ENCODE results near the gene SSTR4.

SSTR4 gene

GRCh38 chr20:23080521-23080920 lies 45.4 kb downstream of the SSTR4 start:
- in situ Hi-C loops (cut with MboI; ENCODE audit: low sequenced_read_pairs, unreplicated experiment), result no loop called here

DNA sequence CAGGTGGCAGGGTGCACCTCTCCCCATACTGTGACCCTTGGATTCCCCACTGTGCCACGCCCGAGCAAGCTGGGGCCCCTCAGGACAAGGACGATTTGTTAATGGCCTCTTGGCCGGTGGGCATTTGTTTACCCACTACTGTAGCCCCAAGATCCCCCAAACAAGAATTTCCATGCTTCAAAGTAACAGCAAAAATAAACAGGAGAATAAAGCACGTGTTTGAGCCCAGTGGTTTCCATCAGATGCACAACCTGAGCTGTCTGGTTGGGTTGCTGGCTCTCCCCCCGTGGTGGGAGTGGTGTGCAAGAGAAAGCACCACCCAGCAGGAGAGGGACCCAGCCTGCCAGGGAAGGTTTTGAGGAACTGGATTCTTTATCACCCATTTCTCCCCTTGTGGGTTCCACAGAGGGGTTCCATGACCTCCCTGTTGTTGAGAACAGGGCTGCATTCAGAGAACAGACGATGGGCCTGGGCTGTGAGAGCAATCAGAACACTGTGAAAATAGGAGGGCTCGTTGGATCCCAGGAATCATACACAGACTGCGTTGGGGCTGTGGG lies 46.2 kb downstream of the SSTR4 start:
- no peak for DNase-seq (ENCODE audit: low spot score)
- TF ChIP-seq, protein P1, sequence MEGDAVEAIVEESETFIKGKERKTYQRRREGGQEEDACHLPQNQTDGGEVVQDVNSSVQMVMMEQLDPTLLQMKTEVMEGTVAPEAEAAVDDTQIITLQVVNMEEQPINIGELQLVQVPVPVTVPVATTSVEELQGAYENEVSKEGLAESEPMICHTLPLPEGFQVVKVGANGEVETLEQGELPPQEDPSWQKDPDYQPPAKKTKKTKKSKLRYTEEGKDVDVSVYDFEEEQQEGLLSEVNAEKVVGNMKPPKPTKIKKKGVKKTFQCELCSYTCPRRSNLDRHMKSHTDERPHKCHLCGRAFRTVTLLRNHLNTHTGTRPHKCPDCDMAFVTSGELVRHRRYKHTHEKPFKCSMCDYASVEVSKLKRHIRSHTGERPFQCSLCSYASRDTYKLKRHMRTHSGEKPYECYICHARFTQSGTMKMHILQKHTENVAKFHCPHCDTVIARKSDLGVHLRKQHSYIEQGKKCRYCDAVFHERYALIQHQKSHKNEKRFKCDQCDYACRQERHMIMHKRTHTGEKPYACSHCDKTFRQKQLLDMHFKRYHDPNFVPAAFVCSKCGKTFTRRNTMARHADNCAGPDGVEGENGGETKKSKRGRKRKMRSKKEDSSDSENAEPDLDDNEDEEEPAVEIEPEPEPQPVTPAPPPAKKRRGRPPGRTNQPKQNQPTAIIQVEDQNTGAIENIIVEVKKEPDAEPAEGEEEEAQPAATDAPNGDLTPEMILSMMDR (IDR thresholded peaks at IDR 0.05; ENCODE audit: borderline replicate concordance, control extremely low read depth, extremely low read depth, insufficient read depth, missing control alignments), result no peak
- in situ Hi-C loops (cut with MboI; ENCODE audit: low sequenced_read_pairs, unreplicated experiment), result no loop called here

More at GRCh38 chr20:23080521-23080920, 45.4 kb downstream of the SSTR4 start:
- TF ChIP-seq, protein P1 (IDR thresholded peaks at IDR 0.05; ENCODE audit: borderline replicate concordance, control extremely low read depth, extremely low read depth, insufficient read depth, missing control alignments), result no peak
- DNase-seq (ENCODE audit: low spot score), result no peak

- TF ChIP-seq, protein P1 (IDR thresholded peaks at IDR 0.05; ENCODE audit: borderline replicate concordance, control extremely low read depth, extremely low read depth, insufficient read depth, missing control alignments), result no peak
- no peak for DNase-seq (ENCODE audit: low spot score)
- in situ Hi-C loops (cut with MboI; ENCODE audit: low sequenced_read_pairs, unreplicated experiment), result no loop called here
Observed at GRCh38 chr20:23082846-23083552, 47.9 kb downstream of the SSTR4 start.

GRCh38 chr20:23083553-23084220 lies 48.6 kb downstream of the SSTR4 start:
- TF ChIP-seq, protein P1 (IDR thresholded peaks at IDR 0.05; ENCODE audit: borderline replicate concordance, control extremely low read depth, extremely low read depth, insufficient read depth, missing control alignments), result no peak
- no peak for DNase-seq (ENCODE audit: low spot score)
- in situ Hi-C loops (cut with MboI; ENCODE audit: low sequenced_read_pairs, unreplicated experiment), result no loop called here

DNA sequence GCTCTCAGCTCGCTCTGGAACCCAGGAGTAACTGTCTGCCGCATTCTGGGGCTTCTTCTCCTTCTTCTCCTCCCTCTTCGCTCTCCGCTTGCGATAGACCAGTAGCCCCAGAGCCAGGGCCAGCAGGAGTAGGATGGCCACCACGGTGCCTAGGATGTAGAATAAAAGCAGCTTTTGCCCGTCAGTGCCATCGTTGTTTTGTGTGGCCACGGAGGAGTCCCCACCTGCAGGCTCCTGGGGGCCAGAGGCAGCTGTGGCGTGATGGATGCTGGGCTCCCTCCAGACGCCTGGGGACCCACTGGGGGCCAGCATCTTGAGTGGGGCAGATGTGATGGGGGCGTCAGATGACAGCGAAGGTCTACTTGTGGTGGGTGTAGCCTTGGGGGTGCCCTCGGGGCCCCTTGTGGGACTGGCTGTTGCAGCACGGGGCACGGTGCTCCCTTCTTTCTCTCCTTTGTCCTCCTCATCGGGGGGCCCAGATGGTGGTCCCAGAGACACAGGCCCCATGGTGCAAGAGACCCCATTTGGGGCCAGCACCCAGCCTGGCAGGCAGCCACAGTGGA lies 49.3 kb downstream of the SSTR4 start:
- no peak for DNase-seq (ENCODE audit: low spot score)
- TF ChIP-seq, protein P1 (IDR thresholded peaks at IDR 0.05; ENCODE audit: borderline replicate concordance, control extremely low read depth, extremely low read depth, insufficient read depth, missing control alignments), result no peak
- in situ Hi-C loops (cut with MboI; ENCODE audit: low sequenced_read_pairs, unreplicated experiment), result no loop called here

- in situ Hi-C loops (cut with MboI; ENCODE audit: low sequenced_read_pairs, unreplicated experiment), result no loop called here
- TF ChIP-seq, protein P1 (IDR thresholded peaks at IDR 0.05; ENCODE audit: borderline replicate concordance, control extremely low read depth, extremely low read depth, insufficient read depth, missing control alignments), result no peak
Observed at GRCh38 chr20:23084845-23085365, 49.8 kb downstream of the SSTR4 start.

More at GRCh38 chr20:23084845-23085365, 49.8 kb downstream of the SSTR4 start:
- DNase-seq (ENCODE audit: low spot score), result no peak
